GM18868 (cell line): ENCODE data around the gene SRSF2.
"Not testable (repeated sequence)": the region's sequence is repeated elsewhere in the genome, so short reads cannot be mapped to it uniquely, and the experiment has no call there.

ENCODE experiments used
- ATAC-seq: cut with Tn5 transposase; IDR thresholded peaks from one replicate; pipeline ENCODE4 v1.9.1; 2021; ENCODE audit warnings: mild to moderate bottlenecking, moderate library complexity; ENCODE audit not compliant: unreplicated experiment

SRSF2 gene

DNA sequence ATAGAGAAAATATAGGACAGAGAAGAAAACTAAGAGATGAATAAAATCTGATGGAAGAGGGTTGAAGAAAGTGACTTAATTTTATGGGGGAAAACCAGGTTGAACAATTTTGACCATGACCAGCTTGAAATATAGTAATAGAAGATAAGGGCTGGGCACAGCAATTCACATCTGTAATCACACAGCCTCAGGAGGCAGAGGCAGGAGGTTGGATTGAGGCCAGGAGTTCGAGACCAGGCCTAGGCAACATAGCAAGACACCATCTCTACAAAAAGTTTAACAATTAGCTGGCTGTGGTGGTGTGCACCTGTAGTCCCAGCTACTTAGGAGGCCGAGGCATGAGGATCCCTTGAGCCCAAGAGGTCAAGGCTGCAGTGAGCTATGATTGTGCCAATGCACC is 35.1 kb downstream of the SRSF2 start:
- no peak for ATAC-seq

DNA sequence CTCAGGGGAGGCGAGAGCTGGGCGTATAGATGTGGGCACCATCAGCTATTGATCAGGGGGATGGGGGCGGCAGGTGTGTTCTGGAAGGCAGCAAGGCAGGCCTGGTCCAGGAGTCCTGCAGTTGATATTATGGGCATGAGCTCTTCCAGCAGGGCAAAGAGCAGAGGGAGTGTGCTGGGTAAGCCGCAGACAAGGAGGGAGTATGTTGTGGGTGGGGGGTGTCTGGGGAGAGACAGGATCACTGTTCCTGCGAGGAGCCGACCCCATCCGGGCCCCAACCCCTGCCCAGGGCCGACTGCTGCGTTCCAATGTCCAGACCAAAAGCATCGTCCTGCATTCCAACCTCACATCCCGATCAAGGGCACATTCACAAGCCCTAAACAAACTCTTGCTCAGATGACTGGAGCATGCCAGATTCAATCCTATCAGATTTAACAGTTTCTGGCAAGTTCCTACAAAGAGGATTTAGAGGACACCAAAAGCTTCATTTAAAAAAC is 35.6 kb downstream of the SRSF2 start:
- ATAC-seq = no peak

DNA sequence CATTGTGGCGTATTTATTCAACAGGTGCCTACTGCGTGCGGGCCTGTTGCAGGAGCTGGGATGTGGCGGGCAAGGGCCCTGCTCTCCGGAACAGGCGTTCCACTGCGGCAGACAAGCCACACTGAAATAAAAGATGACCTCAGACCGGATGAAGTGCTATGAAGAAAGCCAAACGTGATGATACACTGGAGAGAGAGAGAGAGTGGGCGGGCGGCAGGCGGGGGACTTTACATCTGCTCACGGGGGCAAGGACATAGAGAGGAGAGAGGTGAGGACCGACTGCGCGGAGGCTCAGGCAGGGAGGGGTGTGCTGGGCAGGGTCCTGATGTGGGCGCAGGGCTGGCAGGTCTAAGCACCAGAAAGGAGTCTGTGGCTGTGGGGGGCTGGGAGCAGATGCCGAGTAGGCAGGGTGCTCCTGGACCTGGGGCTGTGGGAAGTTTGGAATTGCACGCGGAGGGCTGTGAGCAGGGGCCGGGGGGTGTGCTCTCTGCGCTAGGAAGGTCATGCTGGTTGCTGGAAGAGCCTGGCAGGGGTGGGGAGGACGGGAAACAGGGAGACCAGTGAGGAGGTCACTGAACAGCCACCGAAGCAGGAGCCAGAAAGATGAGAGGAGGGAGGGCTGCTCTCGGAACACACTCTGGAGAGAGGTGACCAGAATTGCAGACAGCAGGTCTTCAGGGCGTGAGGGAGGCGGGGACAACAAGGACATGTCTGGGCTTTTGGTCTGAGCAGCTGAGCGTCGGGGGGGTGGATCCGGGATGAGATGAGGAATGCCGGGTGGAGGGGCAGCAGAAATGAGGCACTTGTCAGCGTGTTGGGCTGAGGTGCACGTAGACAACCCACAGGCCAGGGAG is 36.3 kb downstream of the SRSF2 start:
- ATAC-seq = no peak

DNA sequence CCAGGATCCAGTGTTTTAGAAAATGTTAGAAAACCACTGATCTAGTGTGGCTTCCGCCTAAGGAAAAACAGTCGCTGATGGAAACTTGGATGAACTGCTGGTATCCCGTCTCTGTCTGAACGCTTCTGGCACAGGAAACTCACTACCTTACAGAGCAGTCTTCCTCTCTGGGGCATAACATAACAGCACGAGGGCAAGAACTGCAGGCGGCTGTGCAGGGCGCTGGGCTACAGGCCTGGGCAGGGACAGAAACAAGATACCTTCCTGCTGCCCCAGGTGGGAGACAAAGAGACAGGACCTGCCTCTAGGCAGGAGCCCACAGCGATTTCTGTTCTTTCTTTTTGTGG is 36.9 kb downstream of the SRSF2 start:
- no peak for ATAC-seq

DNA sequence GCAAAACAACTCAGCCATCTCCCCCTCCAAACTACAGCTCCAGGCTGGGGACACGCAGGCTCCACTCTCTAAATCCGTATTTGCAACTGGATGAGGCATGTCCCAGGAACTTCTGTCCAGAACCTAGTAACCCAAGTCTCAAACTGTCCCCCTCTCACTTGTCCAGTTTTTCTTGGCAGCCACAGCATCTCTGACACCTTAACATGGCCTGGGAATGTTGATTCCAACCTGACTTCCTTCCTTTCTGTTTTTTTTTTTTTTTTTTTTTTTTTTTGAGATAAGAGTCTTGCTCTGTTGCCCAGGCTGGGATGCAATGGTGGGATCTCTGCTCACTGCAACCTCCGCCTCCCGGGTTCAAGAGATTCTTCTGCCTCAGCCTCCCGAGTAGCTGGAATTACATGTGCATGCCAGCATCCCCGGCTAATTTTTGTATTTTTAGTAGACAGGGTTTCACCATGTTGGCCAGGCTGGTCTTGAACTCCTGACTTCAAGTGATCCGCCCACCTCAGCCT is 38.6 kb downstream of the SRSF2 start:
- not testable (repeated sequence) for ATAC-seq

DNA sequence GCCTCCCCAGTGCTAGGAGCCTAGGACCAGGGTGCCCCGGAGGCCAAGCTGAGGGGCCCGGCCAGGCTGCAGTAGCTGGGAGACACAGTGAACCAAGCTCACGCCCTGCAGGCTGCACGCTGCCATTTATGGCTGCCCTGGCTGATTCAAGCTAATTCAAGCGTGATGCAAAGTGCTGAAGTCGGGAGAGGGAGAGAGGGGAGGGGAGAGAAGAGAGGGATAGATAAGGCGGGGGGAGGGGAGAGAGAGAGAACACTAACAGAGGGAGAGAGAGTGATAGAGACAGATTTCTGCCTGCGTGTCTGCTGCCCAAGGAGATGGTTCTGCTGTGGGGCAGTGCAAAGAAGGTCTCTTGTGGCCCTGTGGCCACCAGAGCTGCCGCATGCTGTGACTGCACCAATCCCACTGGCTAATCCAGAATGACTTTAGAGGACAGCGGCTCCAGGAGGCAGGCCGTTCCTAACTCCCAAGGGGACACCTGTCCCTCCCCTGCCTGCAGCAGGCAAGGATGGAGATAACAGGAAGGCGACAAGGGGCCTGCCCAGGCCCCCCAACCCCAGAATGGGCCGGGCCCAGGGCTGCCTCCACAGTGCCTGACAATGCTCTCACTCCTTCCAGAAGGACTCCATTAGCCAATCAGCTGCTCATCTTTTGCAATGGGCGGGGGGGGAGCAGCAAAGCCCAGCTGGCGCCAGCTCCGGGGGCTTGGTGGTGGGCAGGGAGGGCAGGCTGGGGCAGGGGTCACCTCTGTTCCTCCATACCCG is 39.2 kb downstream of the SRSF2 start:
- ATAC-seq = no peak

DNA sequence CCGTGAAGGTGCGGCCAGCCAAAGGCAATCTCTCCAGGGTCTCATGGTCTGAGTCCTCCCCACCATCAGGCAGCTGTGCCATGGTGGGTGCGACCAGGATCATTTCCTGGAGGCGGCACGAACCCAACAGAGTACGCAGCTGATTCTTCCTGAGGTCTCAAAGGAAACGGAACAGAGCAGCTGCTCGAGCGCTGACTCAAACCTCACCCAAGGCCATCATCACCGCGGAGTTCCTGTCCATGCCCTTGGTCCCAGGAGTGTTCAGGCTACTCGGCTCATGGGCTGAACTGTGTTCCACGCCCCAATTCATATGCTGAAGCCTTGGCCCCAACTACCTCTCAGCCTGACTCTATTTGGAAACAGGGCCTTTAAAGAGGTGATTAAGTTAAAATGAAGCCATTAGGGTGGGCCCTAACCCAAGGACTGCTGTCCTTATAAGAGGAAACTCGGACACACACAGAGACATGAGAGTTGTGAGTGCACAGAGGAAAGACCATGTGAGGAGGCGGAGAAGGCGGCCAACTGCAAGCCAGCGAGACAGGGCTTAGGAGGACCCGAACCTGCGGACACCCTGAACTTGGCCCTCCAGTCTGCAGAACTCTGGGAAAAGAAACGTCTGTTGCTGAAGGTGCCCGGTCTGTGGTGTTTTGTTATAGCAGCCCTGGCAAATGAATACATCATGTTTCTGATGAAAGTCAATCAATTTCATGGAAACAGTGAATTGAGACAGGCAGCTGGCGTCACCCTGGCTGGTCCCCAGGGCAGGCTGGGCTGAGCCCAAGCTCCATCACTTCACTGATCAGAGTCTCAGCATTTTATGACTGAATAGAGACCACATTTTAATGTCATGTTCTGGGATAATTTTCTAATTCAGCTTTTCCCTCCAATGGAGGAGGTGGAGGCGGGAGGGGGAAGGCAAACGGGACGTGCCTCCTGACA is 40.1 kb downstream of the SRSF2 start:
- no peak for ATAC-seq

DNA sequence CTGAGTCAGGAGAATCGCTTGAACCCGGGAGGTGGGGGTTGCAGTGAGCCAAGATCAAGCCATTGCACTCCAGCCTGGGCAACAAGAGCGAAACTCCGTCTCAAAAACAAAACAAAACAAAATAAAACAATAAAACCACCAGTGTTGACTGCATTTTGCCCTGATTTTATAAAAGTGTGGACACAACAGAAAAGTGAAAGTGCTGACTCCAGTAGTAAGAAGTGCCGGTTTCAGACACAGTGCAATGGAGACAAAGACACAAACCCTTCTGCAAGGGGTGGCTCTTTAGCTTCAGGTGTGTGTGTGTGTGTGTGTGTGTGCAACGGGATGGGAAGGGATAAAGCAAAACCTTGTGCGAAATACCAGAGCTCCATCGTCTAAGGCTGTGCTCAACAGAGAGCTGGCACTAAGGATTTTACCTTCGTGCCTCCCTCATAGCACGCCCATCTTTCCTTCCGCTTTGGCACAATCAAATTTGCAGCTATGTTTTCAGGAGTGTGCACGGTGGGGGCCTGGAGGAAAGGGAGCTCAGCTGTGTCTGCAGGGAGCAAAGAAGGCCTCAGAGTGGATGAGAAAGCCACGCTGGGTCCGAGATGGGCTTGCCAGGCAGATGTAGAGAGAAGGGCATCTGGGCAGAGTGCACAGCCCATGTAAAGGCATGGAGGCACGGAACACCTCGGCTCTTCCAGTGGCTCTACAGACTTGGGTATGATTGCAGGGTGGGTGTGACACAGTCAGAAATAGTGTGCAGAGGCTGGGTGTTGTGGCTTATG is 41.9 kb downstream of the SRSF2 start:
- ATAC-seq = no peak

DNA sequence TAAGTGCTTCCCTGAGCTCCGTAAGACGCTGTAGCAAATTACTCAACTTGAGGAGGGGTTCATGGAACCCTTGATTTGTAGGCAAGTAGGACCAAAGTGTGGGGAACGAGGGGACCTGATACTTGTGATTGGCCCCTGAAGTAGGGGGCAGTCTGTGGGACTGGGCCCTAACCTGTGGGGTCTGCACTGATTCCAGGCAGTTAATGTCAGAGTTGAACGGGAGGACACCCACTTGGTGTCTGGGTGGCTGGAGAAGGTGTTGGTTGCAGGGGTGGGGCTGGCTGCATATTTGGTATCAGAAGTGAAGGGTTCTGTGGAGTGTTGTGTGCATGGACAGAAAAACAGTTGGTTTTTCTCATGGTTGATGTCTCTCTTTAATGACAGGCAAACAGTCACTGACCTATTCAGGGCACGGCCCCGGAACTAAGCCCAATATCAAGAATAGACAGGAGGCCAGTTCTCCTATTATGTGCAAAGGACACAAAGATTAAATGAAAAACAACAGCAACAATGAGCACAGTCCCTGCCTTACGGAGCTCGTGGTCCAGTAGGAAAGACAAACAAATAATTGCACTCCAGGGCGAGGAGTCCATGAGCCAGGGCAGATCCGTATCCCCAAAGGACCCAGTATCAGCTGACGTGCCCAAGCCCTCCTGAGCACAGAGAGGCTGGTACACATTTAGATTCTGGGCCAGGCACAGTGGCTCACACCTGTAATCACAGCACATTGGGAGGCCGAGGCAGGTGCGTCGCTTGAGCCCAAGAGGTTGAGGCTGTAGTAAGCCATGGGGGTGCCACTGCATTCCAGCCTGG is 45.5 kb downstream of the SRSF2 start:
- no peak for ATAC-seq

DNA sequence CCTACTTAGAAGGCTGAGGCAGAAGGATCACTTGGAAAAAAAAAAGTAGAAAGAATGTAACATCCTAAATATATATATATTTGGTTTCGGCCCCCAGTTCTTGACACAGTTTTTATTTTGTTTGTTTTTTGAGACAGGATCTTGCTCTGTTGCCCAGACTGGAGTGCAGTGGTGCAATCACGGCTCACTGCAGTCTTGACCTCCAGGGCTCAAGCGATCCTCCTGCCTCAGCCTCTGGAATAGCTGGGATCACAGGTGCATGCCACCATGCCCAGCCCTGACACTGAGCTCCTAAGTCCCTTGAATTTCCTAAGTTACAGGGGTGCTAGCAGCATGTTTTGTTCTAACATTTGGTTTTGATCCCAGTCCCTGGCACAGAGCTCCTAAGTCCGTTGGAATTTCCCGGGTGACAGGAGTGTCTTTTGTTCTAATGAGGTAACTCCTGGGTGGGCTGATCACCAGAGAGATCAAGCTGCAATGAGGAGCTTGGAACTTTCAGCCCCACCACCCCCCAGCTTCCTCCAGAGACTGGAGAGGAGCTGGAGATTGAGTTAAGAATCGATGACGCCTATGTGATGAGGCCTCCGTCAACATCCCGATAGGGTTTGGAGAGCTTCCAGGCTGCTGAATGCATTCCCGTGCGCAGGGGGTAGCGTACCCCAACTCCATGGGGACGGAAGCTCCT is 46.4 kb downstream of the SRSF2 start:
- no peak for ATAC-seq

DNA sequence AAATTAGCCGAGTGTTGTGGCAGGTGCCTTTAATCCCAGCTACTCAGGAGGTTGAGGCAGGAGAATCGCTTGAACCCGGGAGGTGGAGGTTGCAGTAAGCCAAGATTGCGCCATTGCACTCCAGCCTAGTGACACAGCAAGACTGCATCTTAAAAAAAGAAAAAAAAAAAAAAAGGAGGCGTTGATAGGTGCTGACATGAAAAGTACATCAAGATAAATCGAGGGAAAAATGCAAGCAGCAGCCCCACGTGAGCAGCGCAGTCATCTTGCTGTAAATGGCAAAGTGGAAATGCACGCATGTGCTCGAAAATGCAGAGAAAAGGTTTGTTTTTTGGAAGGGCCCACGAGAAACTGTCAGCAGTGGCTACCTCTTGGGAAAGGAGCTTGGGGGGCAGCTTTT is 47.3 kb downstream of the SRSF2 start:
- no peak for ATAC-seq

DNA sequence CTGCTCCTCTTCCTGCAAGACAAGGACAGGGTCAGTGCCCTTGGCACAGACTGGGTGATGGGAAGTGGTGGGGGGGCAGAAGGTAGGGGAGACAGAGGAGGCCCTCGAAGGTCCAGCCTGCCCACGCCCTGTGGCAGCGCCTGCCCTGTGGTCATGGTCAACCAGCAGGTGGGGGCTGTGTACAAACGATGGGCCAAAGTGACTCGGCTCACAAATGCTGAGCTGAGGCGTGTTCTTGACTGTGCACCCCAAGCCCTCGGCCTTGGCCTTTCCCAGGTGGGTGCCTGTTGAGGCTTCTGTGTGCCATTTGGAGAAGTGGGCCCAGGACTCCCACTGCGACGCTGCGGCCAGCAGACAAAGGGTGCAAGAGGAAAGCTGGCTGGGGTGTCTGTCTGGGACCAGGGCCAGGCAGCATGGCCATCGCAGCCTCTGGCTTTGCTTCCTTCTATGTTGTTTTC is 48.9 kb downstream of the SRSF2 start:
- ATAC-seq = no peak

DNA sequence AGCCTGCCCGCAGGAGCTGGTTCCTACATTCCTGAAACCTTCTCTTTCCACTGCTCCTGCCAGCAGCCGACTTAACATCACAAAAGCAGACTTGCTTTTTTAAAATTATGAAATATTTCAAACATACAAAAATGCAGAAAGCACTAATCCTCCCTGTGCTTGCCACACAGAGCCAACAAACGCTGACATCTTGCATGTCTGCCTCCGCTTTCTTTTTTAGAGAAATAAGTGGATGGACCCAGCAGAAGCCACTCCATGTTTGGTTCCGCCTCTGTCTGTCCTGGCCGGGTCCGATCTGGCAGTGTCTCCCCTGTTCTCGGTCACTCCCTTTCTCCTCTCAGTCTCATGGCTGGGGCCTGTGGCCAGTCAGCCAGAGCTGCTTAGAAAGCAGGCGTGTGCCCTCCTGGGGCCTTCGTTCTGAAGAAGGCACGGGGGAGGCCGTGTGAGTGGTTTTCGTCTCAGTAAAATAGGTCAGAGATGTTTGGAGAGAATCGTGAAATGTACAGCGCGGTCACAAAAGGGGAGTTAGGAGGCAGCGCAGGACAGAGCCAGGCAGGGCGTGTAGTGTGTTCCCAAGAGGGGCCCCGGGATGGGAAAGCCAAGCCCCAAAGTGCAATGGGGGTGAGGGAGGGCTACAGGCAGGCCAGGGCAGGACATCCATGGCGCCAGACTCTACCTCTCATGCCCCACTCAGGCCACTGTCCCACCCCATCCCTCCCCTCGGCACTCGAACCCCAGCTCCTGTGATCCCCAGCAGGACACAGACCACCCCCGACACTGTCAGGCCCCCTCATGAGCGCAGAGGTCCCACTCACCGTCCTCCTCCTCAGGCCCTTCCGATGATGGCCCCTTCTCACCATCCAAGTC is 49.6 kb downstream of the SRSF2 start:
- ATAC-seq = no peak

DNA sequence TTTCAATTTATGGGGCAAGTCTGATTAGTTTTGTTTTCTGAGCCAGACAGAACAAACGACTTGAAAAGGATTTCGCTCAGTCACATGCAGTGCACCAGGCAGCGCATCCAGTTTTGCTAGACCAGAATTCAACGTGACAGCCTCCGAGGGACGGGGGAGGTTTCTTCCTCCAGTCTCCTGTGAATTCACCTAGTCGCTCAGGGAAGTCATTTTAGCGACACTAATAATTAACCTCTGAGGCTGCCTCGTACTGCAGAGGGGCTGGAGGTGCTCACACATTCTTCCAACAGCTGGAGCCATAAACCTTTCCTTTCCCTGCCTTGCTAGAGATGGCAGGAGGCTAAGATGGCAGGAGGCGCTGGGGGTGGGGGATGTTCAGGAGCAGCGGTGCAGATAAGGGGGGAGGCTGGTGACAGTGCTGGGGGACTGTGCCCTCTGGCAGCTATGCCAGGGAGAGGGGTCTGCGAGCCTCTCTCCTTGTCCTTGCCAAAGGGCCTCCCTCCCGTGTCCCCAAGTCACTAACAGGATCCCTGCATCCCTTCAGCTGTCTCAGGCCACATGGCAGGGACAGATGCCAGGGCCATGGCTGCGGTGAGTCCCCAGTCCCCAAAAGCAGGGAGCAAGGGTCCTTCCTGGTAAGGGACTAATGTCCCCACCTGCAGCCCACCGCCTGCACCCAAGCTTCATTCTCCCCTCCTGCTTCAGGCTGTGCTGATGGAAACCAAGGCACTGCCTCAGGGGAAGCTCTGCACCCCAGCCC is 50.4 kb downstream of the SRSF2 start:
- ATAC-seq = no peak

DNA sequence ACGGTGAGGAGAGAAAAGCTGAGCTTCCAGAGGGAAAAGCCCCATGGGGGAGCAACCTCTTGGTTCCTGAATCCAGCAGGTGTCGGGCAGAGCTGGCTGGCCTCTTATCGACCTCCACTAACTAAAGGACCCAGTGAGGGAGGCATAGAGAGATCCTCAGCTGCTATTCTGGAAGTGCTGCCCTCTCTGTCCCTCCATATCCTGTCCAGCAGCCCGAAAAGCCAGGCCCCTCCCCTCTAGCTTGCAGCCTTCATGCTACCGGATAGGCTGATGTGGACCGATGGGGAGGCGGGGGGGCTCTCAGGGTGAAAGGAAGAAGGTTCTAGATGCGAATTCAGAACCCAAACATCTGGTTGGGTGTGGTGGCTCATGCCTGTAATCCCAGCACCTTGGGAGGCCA is 51.3 kb downstream of the SRSF2 start:
- ATAC-seq = no peak

DNA sequence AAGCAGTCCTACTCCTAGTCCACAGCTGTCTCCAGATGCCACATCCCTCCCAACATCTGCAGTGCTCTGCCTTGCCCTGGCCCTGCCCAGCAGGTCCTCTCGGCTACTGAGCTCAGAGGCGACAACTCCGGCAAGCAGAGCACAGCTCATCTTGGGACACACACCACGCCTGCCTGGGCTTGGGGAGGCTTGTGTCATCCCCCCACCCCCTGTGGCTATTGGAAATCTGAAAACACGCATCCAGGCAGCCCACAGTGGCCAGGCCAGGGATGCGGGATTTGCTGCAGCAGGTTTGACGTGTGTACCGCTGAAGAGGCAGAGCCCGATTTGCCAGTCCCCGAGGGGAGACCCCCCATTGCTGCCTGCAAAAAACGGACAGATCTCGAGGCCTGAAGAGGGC is 51.8 kb downstream of the SRSF2 start:
- no peak for ATAC-seq

DNA sequence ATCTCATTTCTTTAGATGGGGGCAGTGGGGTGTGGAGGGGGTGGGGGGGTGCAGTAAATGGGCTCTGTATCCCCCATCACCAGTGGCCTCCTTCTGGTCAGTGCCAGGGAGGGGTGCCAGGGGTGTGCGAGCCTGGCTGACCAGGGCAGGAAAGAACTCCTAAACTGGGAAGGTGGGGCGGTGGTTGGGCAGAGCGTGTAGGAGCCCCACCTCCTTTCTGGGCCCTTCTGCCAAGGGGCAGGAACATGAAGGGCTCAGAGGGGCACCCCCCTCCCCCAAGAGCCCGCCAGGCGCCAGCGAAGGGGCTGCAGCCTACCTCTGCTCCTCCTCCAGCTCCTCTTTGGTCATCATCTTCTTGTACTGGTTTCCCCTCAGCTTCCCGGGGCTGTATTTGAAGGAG is 52.4 kb downstream of the SRSF2 start:
- ATAC-seq = no peak
